GM12865 (cell line): ENCODE data around the gene PTPRN2.

Experiments used
- DNase-seq: peaks from one replicate; pipeline ENCODE4 v3.0.0; 2010; ENCODE audit warnings: low read depth
- H3K4me3 ChIP-seq: 2 replicates; pipeline ENCODE4 v1.5.1; 2011; ENCODE audit warnings: mild to moderate bottlenecking, low read depth, low read length, control low read depth
- TF ChIP-seq, protein P1 (sequence below): IDR thresholded peaks from 2 replicates; pipeline ENCODE4 v1.5.1; 2011; ENCODE audit warnings: low read length, control low read depth, low read depth, inconsistent platforms; ENCODE audit not compliant: insufficient read depth; ENCODE audit errors: missing control alignments

The PTPRN2 gene

GRCh38 chr7:157760004-157760730 lies 827.5 kb downstream of the PTPRN2 start:
- TF ChIP-seq, protein P1, sequence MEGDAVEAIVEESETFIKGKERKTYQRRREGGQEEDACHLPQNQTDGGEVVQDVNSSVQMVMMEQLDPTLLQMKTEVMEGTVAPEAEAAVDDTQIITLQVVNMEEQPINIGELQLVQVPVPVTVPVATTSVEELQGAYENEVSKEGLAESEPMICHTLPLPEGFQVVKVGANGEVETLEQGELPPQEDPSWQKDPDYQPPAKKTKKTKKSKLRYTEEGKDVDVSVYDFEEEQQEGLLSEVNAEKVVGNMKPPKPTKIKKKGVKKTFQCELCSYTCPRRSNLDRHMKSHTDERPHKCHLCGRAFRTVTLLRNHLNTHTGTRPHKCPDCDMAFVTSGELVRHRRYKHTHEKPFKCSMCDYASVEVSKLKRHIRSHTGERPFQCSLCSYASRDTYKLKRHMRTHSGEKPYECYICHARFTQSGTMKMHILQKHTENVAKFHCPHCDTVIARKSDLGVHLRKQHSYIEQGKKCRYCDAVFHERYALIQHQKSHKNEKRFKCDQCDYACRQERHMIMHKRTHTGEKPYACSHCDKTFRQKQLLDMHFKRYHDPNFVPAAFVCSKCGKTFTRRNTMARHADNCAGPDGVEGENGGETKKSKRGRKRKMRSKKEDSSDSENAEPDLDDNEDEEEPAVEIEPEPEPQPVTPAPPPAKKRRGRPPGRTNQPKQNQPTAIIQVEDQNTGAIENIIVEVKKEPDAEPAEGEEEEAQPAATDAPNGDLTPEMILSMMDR: no peak
- H3K4me3 ChIP-seq: no peak overlapping the region
- DNase-seq: no peak

DNA sequence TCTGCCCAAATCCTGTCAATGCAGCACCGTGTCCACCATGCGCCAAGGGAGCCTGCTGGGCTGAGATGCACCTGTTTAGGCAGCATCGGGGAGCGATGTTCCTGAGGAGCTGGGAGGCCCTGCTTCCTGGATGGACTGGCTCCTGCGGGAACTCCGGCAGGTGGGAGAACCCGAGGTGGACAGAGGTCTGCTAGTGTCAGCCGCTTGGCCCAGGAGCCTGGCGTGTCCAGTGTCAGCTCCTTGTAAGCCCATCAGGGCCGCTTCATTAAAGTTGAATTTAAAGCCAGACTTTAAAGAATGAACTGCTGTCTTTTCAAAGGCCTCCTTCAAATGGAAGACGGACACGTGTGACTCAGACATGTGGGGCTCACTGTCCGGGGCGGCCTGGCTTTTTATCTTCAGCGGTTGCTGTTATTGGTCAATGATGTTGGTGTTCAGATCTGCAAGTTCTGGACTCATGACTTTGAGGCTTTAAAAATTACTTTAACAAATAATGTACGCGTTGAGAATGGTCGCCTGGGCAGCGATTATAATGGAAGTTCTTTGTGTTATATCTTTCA lies 828.3 kb downstream of the PTPRN2 start:
- no peak overlapping the region for H3K4me3 ChIP-seq
- TF ChIP-seq, protein P1: no peak
- DNase-seq: no peak

- no peak overlapping the region for H3K4me3 ChIP-seq
- DNase-seq: no peak
- TF ChIP-seq, protein P1: no peak
Measured at GRCh38 chr7:157758468-157759245, 829.0 kb downstream of the PTPRN2 start.

DNA sequence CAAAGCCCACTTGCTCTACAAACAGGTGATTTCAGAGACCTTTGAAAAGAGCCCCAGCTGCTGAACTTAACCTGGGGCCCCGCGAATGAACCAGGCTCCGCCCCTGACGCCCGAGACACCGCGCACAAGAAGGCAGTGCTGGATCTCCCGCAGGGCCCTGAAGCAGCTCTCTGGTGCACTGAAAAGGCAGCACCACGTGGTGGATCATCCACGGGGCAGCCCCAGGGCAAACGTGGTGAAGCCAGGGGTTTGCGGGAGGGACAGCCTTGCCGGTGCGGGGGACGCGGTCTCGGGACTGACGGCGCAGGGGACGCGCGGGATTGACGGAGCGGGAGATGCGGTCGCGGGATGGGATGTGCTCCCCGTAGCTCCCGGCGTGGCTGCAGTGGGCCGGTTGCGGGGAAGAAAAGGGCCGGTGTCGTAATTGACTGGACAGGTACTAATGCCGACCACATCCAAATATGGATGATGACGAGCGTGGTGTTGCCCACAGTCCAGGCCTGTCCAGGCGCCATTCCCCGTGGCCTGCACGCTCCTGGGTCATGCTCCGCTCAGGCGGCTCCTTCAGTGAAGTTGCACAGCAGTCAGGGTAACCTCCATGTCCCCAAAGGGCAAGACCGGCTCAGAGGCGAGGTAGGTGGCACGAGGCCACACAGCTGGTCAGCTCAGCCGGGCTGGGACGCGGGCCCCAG lies 829.7 kb downstream of the PTPRN2 start:
- no peak overlapping the region for H3K4me3 ChIP-seq
- no peak for DNase-seq
- TF ChIP-seq, protein P1: no peak

- H3K4me3 ChIP-seq: no peak overlapping the region
- TF ChIP-seq, protein P1: no peak
- no peak for DNase-seq
Measured at GRCh38 chr7:157757211-157757610, 830.4 kb downstream of the PTPRN2 start.

- no peak overlapping the region for H3K4me3 ChIP-seq
- DNase-seq: no peak
- TF ChIP-seq, protein P1: no peak
Measured at GRCh38 chr7:157755741-157756140, 831.9 kb downstream of the PTPRN2 start.
